GM13977 (cell line): Measurements from ENCODE around the gene ZCCHC18.

Experiments
- DNase-seq: peaks from one replicate; pipeline ENCODE4 v3.0.0; 2012; ENCODE audit warnings: low spot score
- CTCF ChIP-seq: IDR thresholded peaks from 2 replicates; pipeline ENCODE4 v1.5.1; 2012; ENCODE audit warnings: mild to moderate bottlenecking, control low read depth; ENCODE audit not compliant: insufficient read depth; ENCODE audit errors: extremely low read depth, missing control alignments
- in situ Hi-C: fragments of 300-500 bp; cut with MboI; formaldehyde crosslinking; loops from one replicate; pipeline ENCODE4 v1.12.0; 2022; ENCODE audit warnings: low sequenced_read_pairs, low pct_unique_long_range_greater_than_20kb, mixed read lengths, inconsistent platforms; ENCODE audit not compliant: unreplicated experiment

Gene ZCCHC18

GRCh38 chrX:104134583-104135261 lies 22.4 kb downstream of the ZCCHC18 start:
- no peak for TF ChIP-seq CTCF
- in situ Hi-C loops, result no loop called here
- no peak for DNase-seq

- TF ChIP-seq CTCF, result no peak
- in situ Hi-C loops, result no loop called here
- no peak for DNase-seq
Observed at GRCh38 chrX:104135677-104136076, 23.4 kb downstream of the ZCCHC18 start.

GRCh38 chrX:104136241-104137019 lies 24.1 kb downstream of the ZCCHC18 start:
- DNase-seq, result peak; percentile 52
- TF ChIP-seq CTCF, result peak; percentile 76
- in situ Hi-C loops, result no loop called here

GRCh38 chrX:104137496-104137895 lies 25.2 kb downstream of the ZCCHC18 start:
- in situ Hi-C loops, result no loop called here
- DNase-seq, result no peak
- TF ChIP-seq CTCF, result no peak

GRCh38 chrX:104141087-104141760 lies 28.9 kb downstream of the ZCCHC18 start:
- DNase-seq, result no peak
- TF ChIP-seq CTCF, result no peak
- in situ Hi-C loops, result no loop called here

GRCh38 chrX:104151037-104151436 lies 38.7 kb downstream of the ZCCHC18 start:
- in situ Hi-C loops, result no loop called here
- DNase-seq, result no peak

More at GRCh38 chrX:104151037-104151436, 38.7 kb downstream of the ZCCHC18 start:
- TF ChIP-seq CTCF, result no peak
